Measurements from ENCODE around the gene DPP10.

The DPP10 gene

GRCh38 chr2:115649731-115650130 is 1207.3 kb downstream of the DPP10 start:
- H3K4me3 Mint-ChIP-seq: no peak overlapping the region
- peaks cover 25% of the 10 kb centered on the region for H3K9me3 Mint-ChIP-seq
- H3K27me3 Mint-ChIP-seq: no peaks in the 10 kb centered on the region
- peaks cover 2% of the 10 kb centered on the region for H3K36me3 Mint-ChIP-seq (ENCODE audit: insufficient read depth)
- ATAC-seq (replicated peaks; ENCODE audit: extremely low read depth, poor library complexity, severe bottlenecking) (no peak), DNase-seq (ENCODE audit: low spot score in 2 of 2) (no peak)
- H3K4me1 Mint-ChIP-seq: no peaks in the 10 kb centered on the region
- no peak overlapping the region for H3K27ac Mint-ChIP-seq (ENCODE audit: low read depth)

- Mint-ChIP-seq H3K27me3 (no peaks in the 10 kb centered on the region), H3K9me3 (peaks cover 23% of the 10 kb centered on the region), H3K36me3 (ENCODE audit: insufficient read depth) (peaks cover 2% of the 10 kb centered on the region), H3K4me1 (no peaks in the 10 kb centered on the region), H3K4me3 (no peak overlapping the region), H3K27ac (ENCODE audit: low read depth) (no peak overlapping the region)
- no peak for ATAC-seq (replicated peaks; ENCODE audit: extremely low read depth, poor library complexity, severe bottlenecking)
- DNase-seq (ENCODE audit: low spot score in 2 of 2): no peak
Observed at GRCh38 chr2:115650827-115651226, 1208.4 kb downstream of the DPP10 start.

- Mint-ChIP-seq H3K27me3 (no peaks in the 10 kb centered on the region), H3K4me1 (no peaks in the 10 kb centered on the region), H3K4me3 (no peak overlapping the region), H3K27ac (ENCODE audit: low read depth) (no peak overlapping the region), H3K36me3 (ENCODE audit: insufficient read depth) (no peaks in the 10 kb centered on the region), H3K9me3 (peaks cover 13% of the 10 kb centered on the region)
- no peak for DNase-seq (ENCODE audit: low spot score in 2 of 2)
- ATAC-seq (replicated peaks; ENCODE audit: extremely low read depth, poor library complexity, severe bottlenecking): no peak
Observed at GRCh38 chr2:115652652-115653051, 1210.2 kb downstream of the DPP10 start.

- H3K27me3 Mint-ChIP-seq: no peaks in the 10 kb centered on the region
- H3K4me3 Mint-ChIP-seq: no peak overlapping the region
- H3K27ac Mint-ChIP-seq (ENCODE audit: low read depth): no peak overlapping the region
- ATAC-seq (replicated peaks; ENCODE audit: extremely low read depth, poor library complexity, severe bottlenecking) (no peak), DNase-seq (ENCODE audit: low spot score in 2 of 2) (no peak)
- H3K36me3 Mint-ChIP-seq (ENCODE audit: insufficient read depth): no peaks in the 10 kb centered on the region
- peaks cover 6% of the 10 kb centered on the region for H3K9me3 Mint-ChIP-seq
- H3K4me1 Mint-ChIP-seq: no peaks in the 10 kb centered on the region
Observed at GRCh38 chr2:115654362-115654761, 1211.9 kb downstream of the DPP10 start.

GRCh38 chr2:115678129-115678528 is 1235.7 kb downstream of the DPP10 start:
- ATAC-seq (replicated peaks; ENCODE audit: extremely low read depth, poor library complexity, severe bottlenecking) (no peak), DNase-seq (ENCODE audit: low spot score in 2 of 2) (no peak)
- no peaks in the 10 kb centered on the region for H3K4me1 Mint-ChIP-seq
- no peak overlapping the region for H3K4me3 Mint-ChIP-seq
- no peaks in the 10 kb centered on the region for H3K27me3 Mint-ChIP-seq
- peaks cover 37% of the 10 kb centered on the region for H3K9me3 Mint-ChIP-seq
- no peak overlapping the region for H3K27ac Mint-ChIP-seq (ENCODE audit: low read depth)
- H3K36me3 Mint-ChIP-seq (ENCODE audit: insufficient read depth): peaks cover 1% of the 10 kb centered on the region

- Mint-ChIP-seq H3K9me3 (peaks cover 25% of the 10 kb centered on the region), H3K27me3 (no peaks in the 10 kb centered on the region), H3K36me3 (ENCODE audit: insufficient read depth) (no peaks in the 10 kb centered on the region), H3K4me3 (no peak overlapping the region), H3K4me1 (no peaks in the 10 kb centered on the region), H3K27ac (ENCODE audit: low read depth) (no peak overlapping the region)
- no peak for ATAC-seq (replicated peaks; ENCODE audit: extremely low read depth, poor library complexity, severe bottlenecking)
- DNase-seq (ENCODE audit: low spot score in 2 of 2): no peak
Observed at GRCh38 chr2:115684345-115684744, 1241.9 kb downstream of the DPP10 start.

GRCh38 chr2:115691409-115691808 is 1249.0 kb downstream of the DPP10 start:
- Mint-ChIP-seq H3K4me3 (no peak overlapping the region), H3K36me3 (ENCODE audit: insufficient read depth) (no peaks in the 10 kb centered on the region), H3K27ac (ENCODE audit: low read depth) (no peak overlapping the region), H3K4me1 (no peaks in the 10 kb centered on the region), H3K9me3 (peaks cover 25% of the 10 kb centered on the region), H3K27me3 (no peaks in the 10 kb centered on the region)
- DNase-seq (ENCODE audit: low spot score in 2 of 2) (no peak), ATAC-seq (replicated peaks; ENCODE audit: extremely low read depth, poor library complexity, severe bottlenecking) (no peak)

GRCh38 chr2:115694651-115695050 is 1252.2 kb downstream of the DPP10 start:
- DNase-seq (ENCODE audit: low spot score in 2 of 2) (no peak), ATAC-seq (replicated peaks; ENCODE audit: extremely low read depth, poor library complexity, severe bottlenecking) (no peak)
- H3K4me3 Mint-ChIP-seq: no peak overlapping the region
- H3K36me3 Mint-ChIP-seq (ENCODE audit: insufficient read depth): no peaks in the 10 kb centered on the region
- H3K9me3 Mint-ChIP-seq: peaks cover 19% of the 10 kb centered on the region
- no peak overlapping the region for H3K27ac Mint-ChIP-seq (ENCODE audit: low read depth)
- no peaks in the 10 kb centered on the region for H3K27me3 Mint-ChIP-seq
- no peaks in the 10 kb centered on the region for H3K4me1 Mint-ChIP-seq

- no peak overlapping the region for H3K4me3 Mint-ChIP-seq
- H3K36me3 Mint-ChIP-seq (ENCODE audit: insufficient read depth): no peaks in the 10 kb centered on the region
- ATAC-seq (replicated peaks; ENCODE audit: extremely low read depth, poor library complexity, severe bottlenecking) (no peak), DNase-seq (ENCODE audit: low spot score in 2 of 2) (no peak)
- peaks cover 29% of the 10 kb centered on the region for H3K9me3 Mint-ChIP-seq
- no peak overlapping the region for H3K27ac Mint-ChIP-seq (ENCODE audit: low read depth)
- H3K27me3 Mint-ChIP-seq: no peaks in the 10 kb centered on the region
- H3K4me1 Mint-ChIP-seq: no peaks in the 10 kb centered on the region
Observed at GRCh38 chr2:115733190-115733775, 1290.8 kb downstream of the DPP10 start.

- DNase-seq (ENCODE audit: low spot score in 2 of 2): no peak
- Mint-ChIP-seq H3K9me3 (peaks cover 30% of the 10 kb centered on the region), H3K4me1 (no peaks in the 10 kb centered on the region), H3K27ac (ENCODE audit: low read depth) (no peak overlapping the region), H3K4me3 (no peak overlapping the region), H3K36me3 (ENCODE audit: insufficient read depth) (no peaks in the 10 kb centered on the region), H3K27me3 (no peaks in the 10 kb centered on the region)
- no peak for ATAC-seq (replicated peaks; ENCODE audit: extremely low read depth, poor library complexity, severe bottlenecking)
Observed at GRCh38 chr2:115738111-115738510, 1295.7 kb downstream of the DPP10 start.

- ATAC-seq (replicated peaks; ENCODE audit: extremely low read depth, poor library complexity, severe bottlenecking) (no peak), DNase-seq (ENCODE audit: low spot score in 2 of 2) (no peak)
- Mint-ChIP-seq H3K4me3 (no peak overlapping the region), H3K27me3 (no peaks in the 10 kb centered on the region), H3K9me3 (peaks cover 25% of the 10 kb centered on the region), H3K27ac (ENCODE audit: low read depth) (no peak overlapping the region), H3K36me3 (ENCODE audit: insufficient read depth) (no peaks in the 10 kb centered on the region), H3K4me1 (no peaks in the 10 kb centered on the region)
Observed at GRCh38 chr2:115739574-115739973, 1297.1 kb downstream of the DPP10 start.

GRCh38 chr2:115746151-115746550 is 1303.7 kb downstream of the DPP10 start:
- Mint-ChIP-seq H3K4me3 (no peak overlapping the region), H3K27me3 (no peaks in the 10 kb centered on the region), H3K27ac (ENCODE audit: low read depth) (no peak overlapping the region), H3K9me3 (peaks cover 6% of the 10 kb centered on the region), H3K36me3 (ENCODE audit: insufficient read depth) (no peaks in the 10 kb centered on the region), H3K4me1 (no peaks in the 10 kb centered on the region)
- DNase-seq (ENCODE audit: low spot score in 2 of 2) (no peak), ATAC-seq (replicated peaks; ENCODE audit: extremely low read depth, poor library complexity, severe bottlenecking) (no peak)

- ATAC-seq (replicated peaks; ENCODE audit: extremely low read depth, poor library complexity, severe bottlenecking): no peak
- Mint-ChIP-seq H3K36me3 (ENCODE audit: insufficient read depth) (no peaks in the 10 kb centered on the region), H3K9me3 (peaks cover 15% of the 10 kb centered on the region), H3K4me3 (no peak overlapping the region), H3K27ac (ENCODE audit: low read depth) (no peak overlapping the region), H3K27me3 (no peaks in the 10 kb centered on the region), H3K4me1 (no peaks in the 10 kb centered on the region)
- DNase-seq (ENCODE audit: low spot score in 2 of 2): no peak
Observed at GRCh38 chr2:115757286-115757685, 1314.8 kb downstream of the DPP10 start.

GRCh38 chr2:115763601-115764000 is 1321.2 kb downstream of the DPP10 start:
- DNase-seq (ENCODE audit: low spot score in 2 of 2): no peak
- no peak overlapping the region for H3K4me3 Mint-ChIP-seq
- no peaks in the 10 kb centered on the region for H3K4me1 Mint-ChIP-seq
- H3K9me3 Mint-ChIP-seq: peaks cover 17% of the 10 kb centered on the region
- H3K27me3 Mint-ChIP-seq: no peaks in the 10 kb centered on the region
- H3K36me3 Mint-ChIP-seq (ENCODE audit: insufficient read depth): no peaks in the 10 kb centered on the region
- no peak for ATAC-seq (replicated peaks; ENCODE audit: extremely low read depth, poor library complexity, severe bottlenecking)
- H3K27ac Mint-ChIP-seq (ENCODE audit: low read depth): no peak overlapping the region
